Measurements from ENCODE around the gene ROR1.

The ROR1 gene

GRCh38 chr1:63773815-63774616 is at the start of gene ROR1:
Gene ROR1 (plus strand): TSS chr1:63774017.
- DNase-seq, result peak; percentile 74

GRCh38 chr1:63724375-63724899 is 49.4 kb upstream of the ROR1 start:
- no peak for DNase-seq

- DNase-seq, result no peak
These were observed 45.1 kb upstream of the ROR1 start for GRCh38 chr1:63728611-63729226.

GRCh38 chr1:63729227-63729620 is 44.6 kb upstream of the ROR1 start:
- DNase-seq, result no peak

- peak; percentile 2 for DNase-seq
These were observed 43.6 kb upstream of the ROR1 start for GRCh38 chr1:63730211-63730610.

GRCh38 chr1:63731117-63732043 is 42.4 kb upstream of the ROR1 start:
- DNase-seq, result no peak

DNA sequence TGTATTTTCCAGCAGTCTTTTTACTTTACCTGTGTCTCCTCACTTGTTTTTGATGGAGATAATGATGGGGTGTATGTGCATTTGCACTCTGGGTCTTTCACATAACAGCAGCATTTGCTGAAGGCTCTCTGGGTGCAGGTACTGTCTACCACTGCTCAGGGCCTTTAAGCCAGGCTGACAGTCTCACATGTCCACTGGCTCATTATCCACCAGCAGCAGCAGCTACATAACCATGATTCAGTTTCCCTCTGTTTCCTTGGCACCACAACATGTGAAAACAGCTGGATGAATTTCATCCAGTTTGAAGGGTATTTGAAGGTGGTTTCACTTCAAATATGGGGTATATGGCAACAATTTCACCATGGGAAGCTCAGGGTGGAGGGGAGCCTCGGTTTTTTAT is 41.2 kb upstream of the ROR1 start:
- DNase-seq, result no peak

DNA sequence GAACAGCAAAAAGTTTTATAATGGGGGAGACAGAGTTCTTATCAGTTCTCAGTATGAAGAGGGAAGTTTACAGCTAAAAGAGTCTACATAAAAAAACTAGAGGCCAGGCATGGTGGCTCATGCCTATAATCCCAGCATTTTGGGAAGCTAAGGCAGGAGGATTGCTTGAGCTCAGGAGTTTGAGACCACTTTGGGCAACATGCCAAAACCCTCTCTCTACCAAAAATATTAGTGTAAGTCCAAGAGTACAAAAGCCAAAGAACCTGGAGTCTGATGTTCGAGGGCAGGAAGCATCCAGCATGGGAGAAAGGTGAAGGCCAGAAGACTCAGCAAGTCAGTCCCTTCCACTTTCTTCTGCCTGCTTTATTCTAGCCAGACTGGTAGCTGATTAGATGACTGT is 35.0 kb upstream of the ROR1 start:
- DNase-seq, result no peak

DNA sequence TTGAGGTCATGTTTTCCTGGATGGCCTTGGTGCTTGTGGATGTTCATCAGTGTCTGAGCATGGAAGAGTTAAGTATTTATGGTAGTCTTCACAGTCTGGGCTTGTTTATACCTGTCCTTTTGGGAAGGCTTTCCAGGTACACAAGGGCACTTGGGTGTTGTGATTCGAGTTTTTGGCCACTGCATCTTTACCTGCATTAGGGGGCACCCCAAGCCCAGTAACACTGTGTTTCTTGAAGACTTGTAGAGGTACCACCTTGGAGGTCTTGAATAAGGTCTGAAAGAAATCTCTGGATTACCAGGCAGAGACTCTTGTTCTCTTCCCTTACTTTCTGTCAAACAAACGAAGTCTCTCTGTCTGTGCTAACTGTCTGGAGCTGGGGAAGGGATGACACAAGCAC is 34.4 kb upstream of the ROR1 start:
- DNase-seq, result no peak

DNA sequence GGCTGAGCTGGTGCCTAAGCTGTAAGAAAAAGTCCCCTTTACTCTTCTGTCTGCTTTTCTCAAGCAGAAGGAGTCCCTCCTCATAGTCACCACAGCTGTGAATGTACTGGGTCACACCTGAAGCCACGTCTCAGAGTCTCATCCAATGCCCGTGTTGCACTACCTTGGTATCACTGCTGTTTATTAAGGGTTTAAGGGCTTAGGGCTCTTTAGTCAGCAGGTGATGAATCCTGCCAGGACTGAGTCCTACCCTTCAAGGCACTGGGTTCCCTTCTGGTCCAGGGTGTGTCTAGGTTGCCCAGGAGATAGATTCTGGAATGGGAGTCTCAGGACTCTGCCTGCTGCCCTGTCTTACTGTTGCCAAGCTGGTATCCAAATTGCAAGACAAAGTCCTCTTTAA is 33.4 kb upstream of the ROR1 start:
- DNase-seq, result no peak

DNA sequence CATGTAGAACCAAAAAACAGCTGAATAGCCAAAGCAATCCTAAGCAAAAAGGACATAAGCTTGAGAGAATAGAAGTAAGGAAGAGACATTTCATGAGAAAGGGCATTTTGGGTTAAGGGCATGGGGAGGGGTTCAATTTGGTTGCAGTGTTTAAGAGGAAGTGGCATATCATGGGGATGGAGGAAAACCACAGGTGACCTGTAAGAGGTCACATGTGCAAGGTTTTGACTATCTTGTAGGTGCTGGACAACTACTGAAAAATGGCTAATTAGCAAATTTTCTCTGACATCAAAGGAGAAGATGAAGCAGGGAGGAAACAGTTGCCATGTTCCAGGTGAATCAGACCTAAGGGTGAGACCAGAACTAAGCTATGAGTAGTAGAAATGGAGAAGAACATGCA is 31.3 kb upstream of the ROR1 start:
- DNase-seq, result no peak

DNA sequence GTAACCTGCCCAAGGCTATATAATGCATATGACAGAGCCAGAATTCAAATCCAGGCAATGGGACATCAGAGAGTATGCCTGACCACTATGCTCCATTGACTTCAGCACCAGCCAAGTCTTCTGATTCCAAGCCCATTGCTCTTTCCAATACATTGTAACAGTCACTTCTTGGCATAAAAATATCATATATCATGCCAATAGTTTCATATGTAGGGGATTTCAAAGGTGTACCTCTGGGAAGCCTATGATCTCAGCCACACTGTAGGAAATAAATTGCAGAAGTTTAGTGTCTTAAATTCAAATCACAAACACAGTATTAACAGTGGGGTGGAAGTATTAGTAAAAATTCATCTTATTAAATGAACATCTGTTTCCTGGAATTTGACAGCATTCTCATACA is 30.0 kb upstream of the ROR1 start:
- DNase-seq, result no peak

DNA sequence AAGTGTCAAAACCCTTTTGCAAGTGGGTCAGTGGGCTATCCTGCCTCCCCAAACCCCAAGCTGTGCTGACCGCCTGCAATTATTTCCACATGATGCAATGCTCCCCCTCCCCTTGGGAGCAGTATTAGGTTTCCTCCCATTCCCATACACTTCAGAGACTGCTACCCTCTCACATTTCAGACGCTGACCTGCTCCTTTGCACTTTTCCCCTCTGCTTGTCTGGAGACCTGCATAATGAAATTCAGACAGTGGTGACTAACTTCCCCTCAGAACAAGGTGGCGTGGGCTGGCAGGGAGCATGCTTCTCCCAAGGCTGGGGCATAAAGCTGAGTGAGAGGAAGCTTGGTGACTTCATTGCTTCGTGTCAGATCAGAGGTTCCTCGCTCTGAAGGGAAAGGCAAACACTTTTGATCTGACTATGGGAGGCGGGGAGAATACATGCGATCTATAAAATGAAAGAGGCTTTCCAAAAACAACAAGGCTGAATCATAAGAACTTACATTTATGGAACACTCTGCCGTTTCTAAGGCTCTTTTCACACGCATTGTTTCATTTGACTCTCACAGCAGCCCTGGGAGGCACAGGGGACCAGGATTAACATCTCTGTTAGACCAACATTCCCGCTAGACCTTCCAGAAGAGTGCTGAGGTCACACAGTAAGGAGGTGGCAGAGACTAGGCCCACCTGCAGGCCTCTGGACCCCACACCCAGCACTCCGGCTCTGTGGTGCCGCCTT is 27.5 kb upstream of the ROR1 start:
- no peak for DNase-seq

DNA sequence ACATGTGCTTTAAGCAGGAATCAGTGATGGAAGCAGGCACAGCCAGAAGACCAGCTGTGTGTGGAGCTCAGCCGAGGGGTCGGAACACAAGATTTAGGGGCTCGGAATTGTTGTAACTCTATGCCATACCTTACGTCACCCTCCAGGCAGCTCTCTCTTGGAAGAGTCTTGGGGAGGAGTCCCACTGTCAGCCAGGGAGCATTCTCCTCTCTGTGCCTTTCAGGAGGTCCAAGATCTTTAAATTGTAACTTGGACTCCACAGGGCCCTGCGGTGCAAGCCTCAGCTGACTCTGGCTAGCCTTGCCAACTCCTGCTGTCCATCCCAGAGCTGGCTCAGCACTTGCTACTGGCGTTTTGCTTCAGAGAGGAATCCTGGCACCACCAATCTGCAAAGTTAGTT is 26.4 kb upstream of the ROR1 start:
- DNase-seq, result no peak

DNA sequence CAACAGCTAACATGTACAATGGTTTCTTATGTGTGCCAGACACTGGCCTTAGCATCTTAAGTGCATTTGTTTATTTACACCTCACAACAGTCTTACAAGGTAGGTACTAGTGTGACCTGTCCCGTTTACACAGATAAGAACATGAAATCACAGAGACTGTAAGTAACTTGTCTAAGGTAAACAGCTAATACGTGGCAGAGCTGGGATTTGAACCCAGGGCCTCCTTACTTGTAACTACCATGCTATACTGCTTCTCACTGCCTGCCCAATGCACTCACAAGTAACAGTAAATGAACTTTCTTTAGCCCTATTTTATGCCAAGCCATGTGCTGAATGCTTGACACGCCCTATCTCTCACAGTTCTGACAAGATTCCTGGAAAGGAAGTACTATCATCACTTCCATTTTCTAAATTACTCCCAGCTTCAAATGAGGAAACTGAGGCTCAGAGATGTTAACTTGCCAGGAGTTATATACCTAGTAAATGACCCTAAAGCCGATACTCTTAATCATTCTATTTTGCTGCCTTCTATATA is 25.7 kb upstream of the ROR1 start:
- DNase-seq, result no peak

- no peak for DNase-seq
These were observed 25.2 kb upstream of the ROR1 start for GRCh38 chr1:63748641-63749040.

GRCh38 chr1:63750721-63751120 is 23.1 kb upstream of the ROR1 start:
- DNase-seq, result no peak

DNA sequence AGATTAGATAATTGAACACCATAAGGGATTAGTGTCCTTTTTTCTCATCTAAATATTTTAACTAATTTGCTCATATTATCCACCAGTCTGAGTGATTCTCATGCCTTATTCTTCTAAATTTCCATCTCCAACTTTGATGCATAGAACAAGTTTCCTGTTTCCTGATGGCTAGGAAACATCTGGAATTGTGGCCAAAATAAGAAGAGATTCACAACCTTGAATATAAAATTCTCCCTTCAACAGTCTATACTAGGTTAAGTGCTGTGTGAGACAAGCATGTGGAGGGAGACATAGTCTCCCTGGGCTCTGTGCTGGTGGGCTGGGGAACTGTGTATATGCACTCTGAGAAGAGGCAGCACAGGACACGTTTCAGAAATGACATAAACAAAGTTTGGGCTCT is 21.6 kb upstream of the ROR1 start:
- no peak for DNase-seq

DNA sequence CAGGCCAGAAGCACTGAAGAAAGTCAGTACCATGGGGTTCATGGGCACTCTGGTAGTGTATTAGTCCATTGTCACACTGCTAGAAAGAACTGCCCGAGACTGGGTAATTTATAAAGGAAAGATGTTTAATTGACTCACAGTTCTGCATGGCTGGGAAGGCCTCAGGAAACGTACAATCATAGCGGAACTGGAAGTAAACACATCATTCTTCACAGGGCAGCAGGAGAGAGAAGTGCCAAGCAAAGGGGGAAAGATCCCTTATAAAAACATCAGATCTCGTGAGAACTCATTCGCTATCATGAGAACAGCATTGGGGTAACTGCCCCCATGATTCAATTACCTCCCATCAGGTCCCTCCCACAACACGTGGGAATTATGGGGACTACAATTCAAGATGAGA is 20.2 kb upstream of the ROR1 start:
- no peak for DNase-seq

DNA sequence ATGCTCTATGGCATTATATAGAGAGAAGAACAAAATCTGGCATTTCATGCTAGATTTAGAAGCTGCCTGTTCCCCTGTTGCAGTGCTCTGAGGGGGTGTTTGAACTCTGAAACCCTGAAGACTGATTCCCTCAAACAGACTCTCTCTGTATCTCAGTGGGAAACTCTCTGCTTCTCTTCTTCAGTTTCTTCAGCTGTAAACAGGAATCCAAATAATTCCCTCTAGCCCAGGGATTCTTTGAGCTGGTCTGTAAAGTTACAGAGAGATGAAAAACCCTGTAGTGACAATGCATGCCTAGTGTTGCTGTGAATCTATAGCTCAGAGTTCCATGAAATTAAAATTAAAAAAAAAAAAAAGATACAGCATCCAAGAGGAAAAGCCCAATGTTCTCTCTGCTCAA is 17.0 kb upstream of the ROR1 start:
- no peak for DNase-seq

- no peak for DNase-seq
These were observed 16.5 kb upstream of the ROR1 start for GRCh38 chr1:63757334-63757733.

DNA sequence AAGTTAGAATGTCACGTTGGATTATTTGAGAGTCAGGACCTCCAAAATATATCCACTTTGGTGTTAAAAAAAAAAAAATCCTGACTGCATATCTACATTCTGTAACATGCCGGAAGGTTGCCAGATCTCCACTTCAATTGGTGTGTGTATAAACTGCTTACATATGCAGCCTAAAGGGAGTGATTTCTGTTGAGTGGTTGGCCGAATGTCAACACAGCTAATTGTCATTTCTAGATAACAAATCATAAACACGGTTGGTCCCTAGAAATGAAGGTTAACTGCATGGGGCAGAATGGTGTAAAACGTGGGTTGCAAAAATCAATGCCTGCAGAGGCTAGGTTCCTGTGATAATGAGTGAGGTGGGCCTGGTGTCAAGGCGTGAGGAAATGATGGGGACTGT is 15.0 kb upstream of the ROR1 start:
- peak; percentile 81 for DNase-seq

DNA sequence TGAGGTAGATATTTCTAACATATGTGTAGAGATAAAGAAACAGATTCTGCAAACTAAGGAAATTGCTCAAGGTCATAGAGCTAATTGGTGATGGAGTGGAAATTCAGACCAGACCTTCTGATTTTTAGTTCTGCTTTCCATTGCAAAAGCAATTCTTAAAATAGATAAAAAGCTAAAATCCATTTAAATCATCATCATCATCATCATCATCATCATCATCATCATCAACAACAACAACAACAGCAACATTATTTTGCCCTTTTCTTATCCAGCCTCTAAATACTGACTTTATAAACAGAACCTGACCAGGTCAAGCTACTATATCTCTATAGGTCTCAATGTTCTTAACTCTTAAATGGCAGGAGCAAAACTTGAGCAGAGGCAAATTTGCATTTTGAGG is 14.0 kb upstream of the ROR1 start:
- DNase-seq, result no peak

All from NCI-H1105 (cell line).